ENCODE results near the gene FICD. TPM values are rescaled to one million over a fixed set of nuclear protein-coding genes. Genes with fewer than 3 reads are reported as not detected.
A peak's percentile ranks its signal among the peaks of the same experiment; 100 is the strongest.

FICD gene
- total RNA-seq, 2 experiments from 2014 or later = 8.4 to 9.0 TPM

- DNase-seq (ENCODE audit: low spot score) = no peak
- Histone ChIP-seq H3K9me2 (ENCODE audit: insufficient read depth, low read length) (no peaks in the 10 kb centered on the region), H3K9me3 (ENCODE audit: low read length) (peaks cover 4% of the 10 kb centered on the region; the same call in 1 of the 2 replicates), H2AFZ (ENCODE audit: low read length) (peak overlapping the region; percentile 73), H3K4me3 (ENCODE audit: low read depth, low read length, poor library complexity, severe bottlenecking) (peak overlapping the region; percentile 84), H3K4me2 (ENCODE audit: low read length) (peak overlapping the region; percentile 62), H3K4me1 (ENCODE audit: insufficient read depth, low read length, poor library complexity, severe bottlenecking) (peaks cover 20% of the 10 kb centered on the region), H3K27ac (ENCODE audit: low read depth, low read length, poor library complexity, severe bottlenecking) (no peak overlapping the region), H4K20me1 (ENCODE audit: insufficient read depth, low read length) (no peaks in the 10 kb centered on the region), H3K36me3 (ENCODE audit: insufficient read depth, low read length) (peaks cover 28% of the 10 kb centered on the region), H3K79me2 (ENCODE audit: insufficient read depth, low read depth, low read length) (no peaks in the 10 kb centered on the region)
- TF ChIP-seq CTCF (conservative IDR thresholded peaks at IDR 0.05; ENCODE audit: low read length) (no peak; the same call in 1 of the 2 replicates), EZH2phosphoT487 (IDR thresholded peaks at IDR 0.05; ENCODE audit: borderline replicate concordance, low read depth, low read length) (no peak)
- CTCF ChIA-PET (ENCODE audit: unreplicated experiment) = no interaction called here
- POLR2A ChIA-PET = no interaction called here
- BruUV-seq (replicated peaks) = no TSS peak
- intact Hi-C loops (cut with micrococcal nuclease; ENCODE audit: unreplicated experiment) = loop anchor here (2.0 to 10.0 kb wide), 4 partner anchors 46 to 750 kb away; partner anchors contain the start of genes PRDM4 and SART3
These were observed 557 bp upstream of the FICD start for GRCh38 chr12:108514468-108514972.

- Histone ChIP-seq H3K4me1 (ENCODE audit: insufficient read depth, low read length, poor library complexity, severe bottlenecking) (peaks cover 20% of the 10 kb centered on the region), H3K9me2 (ENCODE audit: insufficient read depth, low read length) (no peaks in the 10 kb centered on the region), H3K27ac (ENCODE audit: low read depth, low read length, poor library complexity, severe bottlenecking) (no peak overlapping the region), H3K79me2 (ENCODE audit: insufficient read depth, low read depth, low read length) (no peaks in the 10 kb centered on the region), H4K20me1 (ENCODE audit: insufficient read depth, low read length) (no peaks in the 10 kb centered on the region), H3K36me3 (ENCODE audit: insufficient read depth, low read length) (peaks cover 42% of the 10 kb centered on the region), H3K4me2 (ENCODE audit: low read length) (peak overlapping the region; percentile 90), H3K9me3 (ENCODE audit: low read length) (no peaks in the 10 kb centered on the region), H3K4me3 (ENCODE audit: low read depth, low read length, poor library complexity, severe bottlenecking) (peak overlapping the region; percentile 84), H2AFZ (ENCODE audit: low read length) (no peak overlapping the region; the same call in 1 of the 2 replicates)
- BruUV-seq (replicated peaks) = no TSS peak
- CTCF ChIA-PET (ENCODE audit: unreplicated experiment) = no interaction called here
- intact Hi-C loops (cut with micrococcal nuclease; ENCODE audit: unreplicated experiment) = loop anchor here (2.0 to 10.0 kb wide), 4 partner anchors 45 to 751 kb away; partner anchors contain the start of genes PRDM4 and SART3
- peak; percentile 18 for DNase-seq (ENCODE audit: low spot score)
- TF ChIP-seq CTCF (conservative IDR thresholded peaks at IDR 0.05; ENCODE audit: low read length) = no peak
- no peak for TF ChIP-seq EZH2phosphoT487 (IDR thresholded peaks at IDR 0.05; ENCODE audit: borderline replicate concordance, low read depth, low read length)
- POLR2A ChIA-PET = interaction anchor here (0.9 to 1.6 kb wide), 2 partner anchors 16 to 45 kb away, joined by 3 to 6 read pairs; partner anchors contain the start of gene SART3
These were observed 839 bp downstream of the FICD start for GRCh38 chr12:108515916-108516315.
